Measurements from ENCODE around the gene OGDH.

GRCh38 chr7:44705434-44705833, 99.0 kb downstream of the OGDH start:
- TF ChIP-seq CTCF (conservative IDR thresholded peaks at IDR 0.05) (no peak), ZFX (IDR thresholded peaks at IDR 0.05) (no peak)
